ENCODE results near the gene SDK1.

Gene SDK1

GRCh38 chr7:4286351-4286750, 985.3 kb downstream of the SDK1 start:
- Histone ChIP-seq H3K4me2 (ENCODE audit: insufficient read depth, low read length, poor library complexity, severe bottlenecking) (no peak overlapping the region), H3K4ac (ENCODE audit: low read length) (no peak overlapping the region), H3K9me3 (replicated peaks in 1 of 2; ENCODE audit: control insufficient read depth in 2 of 2, insufficient read depth in 1 of 2, low read depth in 1 of 2, low read length in 2 of 2) (peaks cover 0 to 5% of the 10 kb centered on the region in 2 donors), H3K18ac (ENCODE audit: low read length) (no peak overlapping the region), H4K91ac (ENCODE audit: low read depth, low read length, poor library complexity) (no peak overlapping the region), H3K14ac (ENCODE audit: low read length) (no peak overlapping the region), H3K9ac (ENCODE audit: low read depth, low read length, poor library complexity) (no peak overlapping the region), H3K79me1 (ENCODE audit: low read depth, low read length) (no peaks in the 10 kb centered on the region), H3K27me3 (ENCODE audit: control insufficient read depth in 3 of 3, insufficient read depth in 3 of 3, low read depth in 1 of 3, low read length in 3 of 3) (no peaks in the 10 kb centered on the region), H3K23ac (ENCODE audit: low read depth, low read length, poor library complexity) (no peak overlapping the region), H4K8ac (ENCODE audit: low read depth, low read length) (no peak overlapping the region), H2AFZ (ENCODE audit: low read length) (no peak overlapping the region), H2AK5ac (ENCODE audit: low read depth, low read length) (no peak overlapping the region), H2BK120ac (ENCODE audit: low read depth, low read length) (no peak overlapping the region), H2BK5ac (ENCODE audit: low read length) (no peak overlapping the region), H3K36me3 (replicated peaks in 1 of 2; ENCODE audit: control insufficient read depth in 2 of 2, insufficient read depth in 2 of 2, low read length in 2 of 2) (no peaks in the 10 kb centered on the region), H3K4me3 (ENCODE audit: low read length in 2 of 2) (no peak overlapping the region), H3K4me1 (ENCODE audit: control insufficient read depth in 2 of 2, insufficient read depth in 1 of 2, low read depth in 1 of 2, low read length in 2 of 2) (no peaks in the 10 kb centered on the region), H2BK15ac (ENCODE audit: low read length) (no peak overlapping the region), H2BK12ac (ENCODE audit: low read length) (no peak overlapping the region), H3K27ac (replicated peaks; ENCODE audit: low read length) (no peak overlapping the region)
- no CpG with 5 or more reads among the region's 9 CpGs for WGBS, 2 donors (ENCODE audit: extremely low coverage in 2 of 2, insufficient read length in 2 of 2, insufficient replicate concordance in 1 of 2)
- DNase-seq (ENCODE audit: low spot score) = no peak

- H3K9me3 ChIP-seq (replicated peaks in 1 of 2; ENCODE audit: control insufficient read depth in 2 of 2, insufficient read depth in 1 of 2, low read depth in 1 of 2, low read length in 2 of 2) = peaks cover 4 to 6% of the 10 kb centered on the region in 2 donors
- no peaks in the 10 kb centered on the region for H3K27me3 ChIP-seq (ENCODE audit: control insufficient read depth in 3 of 3, insufficient read depth in 3 of 3, low read depth in 1 of 3, low read length in 3 of 3)
- no peak overlapping the region for H3K18ac ChIP-seq (ENCODE audit: low read length)
- H3K9ac ChIP-seq (ENCODE audit: low read depth, low read length, poor library complexity) = no peak overlapping the region
- H3K27ac ChIP-seq (replicated peaks; ENCODE audit: low read length) = no peak overlapping the region
- H3K4ac ChIP-seq (ENCODE audit: low read length) = no peak overlapping the region
- no peak overlapping the region for H3K4me3 ChIP-seq (ENCODE audit: low read length in 2 of 2)
- H3K4me2 ChIP-seq (ENCODE audit: insufficient read depth, low read length, poor library complexity, severe bottlenecking) = no peak overlapping the region
- no peak overlapping the region for H3K14ac ChIP-seq (ENCODE audit: low read length)
- no peak overlapping the region for H3K23ac ChIP-seq (ENCODE audit: low read depth, low read length, poor library complexity)
- no peak overlapping the region for H2AFZ ChIP-seq (ENCODE audit: low read length)
- no peak overlapping the region for H4K8ac ChIP-seq (ENCODE audit: low read depth, low read length)
- no peak overlapping the region for H2BK15ac ChIP-seq (ENCODE audit: low read length)
- no peak overlapping the region for H4K91ac ChIP-seq (ENCODE audit: low read depth, low read length, poor library complexity)
- no CpG with 5 or more reads among the region's 1 CpG for WGBS, 2 donors (ENCODE audit: extremely low coverage in 2 of 2, insufficient read length in 2 of 2, insufficient replicate concordance in 1 of 2)
- H3K4me1 ChIP-seq (ENCODE audit: control insufficient read depth in 2 of 2, insufficient read depth in 1 of 2, low read depth in 1 of 2, low read length in 2 of 2) = no peaks in the 10 kb centered on the region
- no peak overlapping the region for H2BK12ac ChIP-seq (ENCODE audit: low read length)
- no peak overlapping the region for H2BK120ac ChIP-seq (ENCODE audit: low read depth, low read length)
- no peak for DNase-seq (ENCODE audit: low spot score)
- no peak overlapping the region for H2BK5ac ChIP-seq (ENCODE audit: low read length)
- no peaks in the 10 kb centered on the region for H3K79me1 ChIP-seq (ENCODE audit: low read depth, low read length)
- no peak overlapping the region for H2AK5ac ChIP-seq (ENCODE audit: low read depth, low read length)
- no peaks in the 10 kb centered on the region for H3K36me3 ChIP-seq (replicated peaks in 1 of 2; ENCODE audit: control insufficient read depth in 2 of 2, insufficient read depth in 2 of 2, low read length in 2 of 2)
Observed at GRCh38 chr7:4288791-4289394, 987.8 kb downstream of the SDK1 start.

- H2BK15ac ChIP-seq (ENCODE audit: low read length) = no peak overlapping the region
- DNase-seq (ENCODE audit: low spot score) = no peak
Observed at GRCh38 chr7:4297165-4297917, 996.3 kb downstream of the SDK1 start.

DNA sequence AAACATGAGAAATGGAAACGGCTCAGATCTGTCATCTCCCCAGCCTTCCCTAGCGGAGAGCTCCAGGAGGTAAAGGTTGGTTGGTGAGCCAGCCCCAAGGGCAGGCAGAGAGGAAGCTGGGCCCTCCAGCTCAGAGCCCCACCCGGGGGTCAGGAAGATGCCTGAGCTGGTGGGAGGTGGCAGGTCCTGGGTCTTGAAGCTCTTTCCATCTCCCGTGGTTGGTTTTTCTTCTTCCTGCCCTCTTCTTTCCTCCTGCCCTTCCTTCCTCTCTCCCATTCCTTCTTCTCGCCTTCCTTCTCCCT, 996.8 kb downstream of the SDK1 start:
- Histone ChIP-seq H2BK12ac (ENCODE audit: low read length) (no peak overlapping the region), H3K79me1 (ENCODE audit: low read depth, low read length) (no peaks in the 10 kb centered on the region), H3K9ac (ENCODE audit: low read depth, low read length, poor library complexity) (no peak overlapping the region), H4K8ac (ENCODE audit: low read depth, low read length) (no peak overlapping the region), H3K27me3 (ENCODE audit: control insufficient read depth in 3 of 3, insufficient read depth in 3 of 3, low read depth in 1 of 3, low read length in 3 of 3) (no peaks in the 10 kb centered on the region), H3K4ac (ENCODE audit: low read length) (no peak overlapping the region), H3K4me3 (ENCODE audit: low read length in 2 of 2) (no peak overlapping the region), H2BK120ac (ENCODE audit: low read depth, low read length) (no peak overlapping the region), H2BK5ac (ENCODE audit: low read length) (no peak overlapping the region), H3K4me1 (ENCODE audit: control insufficient read depth in 2 of 2, insufficient read depth in 1 of 2, low read depth in 1 of 2, low read length in 2 of 2) (no peaks in the 10 kb centered on the region), H2AK5ac (ENCODE audit: low read depth, low read length) (no peak overlapping the region), H3K9me3 (replicated peaks in 1 of 2; ENCODE audit: control insufficient read depth in 2 of 2, insufficient read depth in 1 of 2, low read depth in 1 of 2, low read length in 2 of 2) (peaks cover 2 to 10% of the 10 kb centered on the region in 2 donors), H4K91ac (ENCODE audit: low read depth, low read length, poor library complexity) (no peak overlapping the region), H3K14ac (ENCODE audit: low read length) (no peak overlapping the region), H2BK15ac (ENCODE audit: low read length) (no peak overlapping the region), H3K23ac (ENCODE audit: low read depth, low read length, poor library complexity) (no peak overlapping the region), H3K18ac (ENCODE audit: low read length) (no peak overlapping the region), H2AFZ (ENCODE audit: low read length) (no peak overlapping the region), H3K36me3 (replicated peaks in 1 of 2; ENCODE audit: control insufficient read depth in 2 of 2, insufficient read depth in 2 of 2, low read length in 2 of 2) (no peaks in the 10 kb centered on the region), H3K4me2 (ENCODE audit: insufficient read depth, low read length, poor library complexity, severe bottlenecking) (no peak overlapping the region), H3K27ac (replicated peaks; ENCODE audit: low read length) (no peak overlapping the region)
- WGBS, 2 donors (ENCODE audit: extremely low coverage in 2 of 2, insufficient read length in 2 of 2, insufficient replicate concordance in 1 of 2) = 78 to 100% methylated on average over 1 of the region's 5 CpGs
- DNase-seq (ENCODE audit: low spot score) = no peak

More at GRCh38 chr7:4297165-4297917, 996.3 kb downstream of the SDK1 start:
- no peaks in the 10 kb centered on the region for H3K27me3 ChIP-seq (ENCODE audit: control insufficient read depth in 3 of 3, insufficient read depth in 3 of 3, low read depth in 1 of 3, low read length in 3 of 3)
- H3K9ac ChIP-seq (ENCODE audit: low read depth, low read length, poor library complexity) = no peak overlapping the region
- H3K27ac ChIP-seq (replicated peaks; ENCODE audit: low read length) = no peak overlapping the region
- no peak overlapping the region for H2AFZ ChIP-seq (ENCODE audit: low read length)
- H3K36me3 ChIP-seq (replicated peaks in 1 of 2; ENCODE audit: control insufficient read depth in 2 of 2, insufficient read depth in 2 of 2, low read length in 2 of 2) = no peaks in the 10 kb centered on the region
- H2BK5ac ChIP-seq (ENCODE audit: low read length) = no peak overlapping the region
- no peak overlapping the region for H4K91ac ChIP-seq (ENCODE audit: low read depth, low read length, poor library complexity)
- no peak overlapping the region for H2BK120ac ChIP-seq (ENCODE audit: low read depth, low read length)
- no peak overlapping the region for H2BK12ac ChIP-seq (ENCODE audit: low read length)
- no peak overlapping the region for H3K18ac ChIP-seq (ENCODE audit: low read length)
- H3K4me1 ChIP-seq (ENCODE audit: control insufficient read depth in 2 of 2, insufficient read depth in 1 of 2, low read depth in 1 of 2, low read length in 2 of 2) = no peaks in the 10 kb centered on the region
- H3K4me2 ChIP-seq (ENCODE audit: insufficient read depth, low read length, poor library complexity, severe bottlenecking) = no peak overlapping the region
- no peak overlapping the region for H2AK5ac ChIP-seq (ENCODE audit: low read depth, low read length)
- H3K4ac ChIP-seq (ENCODE audit: low read length) = no peak overlapping the region
- H3K79me1 ChIP-seq (ENCODE audit: low read depth, low read length) = no peaks in the 10 kb centered on the region
- H3K23ac ChIP-seq (ENCODE audit: low read depth, low read length, poor library complexity) = no peak overlapping the region
- peaks cover 2 to 10% of the 10 kb centered on the region in 2 donors for H3K9me3 ChIP-seq (replicated peaks in 1 of 2; ENCODE audit: control insufficient read depth in 2 of 2, insufficient read depth in 1 of 2, low read depth in 1 of 2, low read length in 2 of 2)
- WGBS, 2 donors (ENCODE audit: extremely low coverage in 2 of 2, insufficient read length in 2 of 2, insufficient replicate concordance in 1 of 2) = no CpG with 5 or more reads among the region's 13 CpGs
- H4K8ac ChIP-seq (ENCODE audit: low read depth, low read length) = no peak overlapping the region
- H3K4me3 ChIP-seq (ENCODE audit: low read length in 2 of 2) = no peak overlapping the region
- no peak overlapping the region for H3K14ac ChIP-seq (ENCODE audit: low read length)
